ENCODE results near the gene CHKA.

Gene CHKA

DNA sequence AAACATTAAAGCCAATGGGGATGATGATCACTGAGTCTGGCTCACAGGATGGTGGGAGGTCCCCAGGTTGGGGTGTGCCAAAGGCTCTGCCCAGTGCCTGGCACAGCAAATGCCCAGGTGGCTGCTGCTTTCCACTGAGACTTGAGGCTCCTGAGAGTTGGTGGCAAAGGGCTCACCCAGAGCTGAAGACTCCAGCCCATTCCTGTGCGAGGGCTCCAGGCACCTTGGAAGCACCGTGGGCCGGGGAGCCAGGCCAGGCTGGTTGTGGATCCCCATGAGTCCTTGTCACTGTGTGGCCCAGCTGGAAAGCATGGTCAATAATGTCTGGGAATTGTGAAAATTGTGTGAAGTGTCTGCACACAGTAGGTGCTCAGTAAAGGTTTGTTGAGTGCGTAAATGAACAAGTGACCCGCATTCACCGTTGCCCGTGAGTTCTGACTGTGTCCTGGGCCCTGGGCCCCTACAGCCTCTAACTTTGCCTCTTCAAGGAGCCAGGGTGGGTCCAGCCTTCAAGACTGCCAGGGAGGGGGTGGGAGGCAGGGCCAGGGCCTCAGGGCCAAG lies 114.5 kb downstream of the CHKA start:
- Histone ChIP-seq H3K36me3 (no peaks in the 10 kb centered on the region), H3K4me3 (no peak overlapping the region), H3K4me2 (peak overlapping the region; percentile 96), H3K9ac (no peak overlapping the region; the same call in 1 of the 2 replicates), H3K9me3 (no peaks in the 10 kb centered on the region), H4K20me1 (no peaks in the 10 kb centered on the region), H3K27me3 (no peaks in the 10 kb centered on the region), H3K4me1 (peaks cover 89% of the 10 kb centered on the region), H3K27ac (peak overlapping the region; percentile 59)
- TF ChIP-seq Cebpa-rat (IDR thresholded peaks at IDR 0.05) = no peak

- peaks cover 89% of the 10 kb centered on the region for H3K4me1 ChIP-seq
- no peaks in the 10 kb centered on the region for H3K9me3 ChIP-seq
- H3K36me3 ChIP-seq = peaks cover 11% of the 10 kb centered on the region
- peak overlapping the region; percentile 76 for H3K4me3 ChIP-seq
- peak overlapping the region; percentile 93 for H3K27ac ChIP-seq
- H3K9ac ChIP-seq = peak overlapping the region; percentile 82
- H4K20me1 ChIP-seq = no peaks in the 10 kb centered on the region
- peak overlapping the region; percentile 96 for H3K4me2 ChIP-seq
- no peaks in the 10 kb centered on the region for H3K27me3 ChIP-seq
- no peak for TF ChIP-seq Cebpa-rat (IDR thresholded peaks at IDR 0.05)
Measured at GRCh38 chr11:68004551-68005335, 116.4 kb downstream of the CHKA start.

- Histone ChIP-seq H3K9ac (peak within 1 kb of the TSS; percentile 82), H3K27me3 (no peaks in the 10 kb centered on the region), H3K27ac (peak within 1 kb of the TSS; percentile 93), H4K20me1 (no peaks in the 10 kb centered on the region), H3K4me2 (peak within 1 kb of the TSS; percentile 96), H3K4me3 (peak within 1 kb of the TSS; percentile 76), H3K9me3 (no peaks in the 10 kb centered on the region), H3K4me1 (peaks cover 87% of the 10 kb centered on the region), H3K36me3 (peaks cover 18% of the 10 kb centered on the region)
- no peak for TF ChIP-seq Cebpa-rat (IDR thresholded peaks at IDR 0.05)
Measured at GRCh38 chr11:68003846-68004550, 117.2 kb downstream of the CHKA start, which contains the start of gene UNC93B1. TSS of gene UNC93B1 (minus strand) at chr11:68004097. CDS start at chr11:68004043, 54 bp downstream.

DNA sequence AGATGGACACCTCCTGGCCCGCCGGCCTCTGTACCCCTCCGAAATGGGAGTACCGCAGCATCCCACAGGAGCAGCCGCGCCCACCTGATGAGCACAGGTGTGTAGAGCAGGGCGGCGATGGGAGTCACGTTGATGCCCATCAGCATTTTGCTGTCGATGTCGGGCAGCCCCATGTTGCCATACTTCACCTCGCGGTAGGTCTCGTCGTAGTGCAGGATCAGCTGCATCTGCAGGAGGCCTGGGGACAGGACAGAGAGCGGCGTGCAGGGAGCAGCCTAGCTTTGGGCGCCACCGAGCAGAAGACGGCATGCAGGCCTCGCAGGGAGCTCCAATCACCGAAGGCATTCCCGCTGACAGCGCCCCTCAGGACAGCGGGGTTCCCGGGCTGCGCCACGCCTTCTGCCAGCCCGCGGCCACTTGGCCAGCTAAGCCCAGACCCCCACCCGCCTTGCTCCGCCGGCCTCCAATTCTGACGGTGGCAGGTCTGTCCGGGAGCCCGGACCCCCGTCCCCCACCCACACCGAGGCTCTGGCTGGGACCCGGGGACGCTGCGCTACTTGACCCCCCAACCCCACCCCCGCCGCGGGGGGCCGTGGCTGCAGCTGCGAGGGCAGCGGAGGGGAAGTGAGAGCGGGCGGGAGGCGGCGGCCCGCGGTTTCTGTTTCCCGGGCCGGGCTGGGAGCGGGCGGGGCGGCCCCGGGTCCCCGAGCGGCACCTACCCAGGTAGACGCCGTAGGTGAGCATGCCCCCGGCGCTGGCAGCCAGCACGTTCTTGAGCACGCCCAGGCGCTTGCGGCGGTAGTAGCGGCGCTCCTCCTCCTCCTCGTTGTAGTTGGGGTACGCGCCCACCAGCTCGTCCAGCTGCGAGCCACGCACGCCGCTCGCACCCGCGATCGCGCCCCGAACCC lies 118.0 kb downstream of the CHKA start:
- peak overlapping the region; percentile 93 for H3K27ac ChIP-seq
- peak overlapping the region; percentile 82 for H3K9ac ChIP-seq
- peak overlapping the region; percentile 76 for H3K4me3 ChIP-seq

More for the DNA sequence above, 118.0 kb downstream of the CHKA start:
- no peaks in the 10 kb centered on the region for H4K20me1 ChIP-seq
- peaks cover 27% of the 10 kb centered on the region for H3K36me3 ChIP-seq
- peak overlapping the region; percentile 96 for H3K4me2 ChIP-seq
- TF ChIP-seq Cebpa-rat (IDR thresholded peaks at IDR 0.05) = no peak
- no peaks in the 10 kb centered on the region for H3K9me3 ChIP-seq
- H3K27me3 ChIP-seq = no peaks in the 10 kb centered on the region
- H3K4me1 ChIP-seq = peaks cover 80% of the 10 kb centered on the region
